Hepatocyte (in vitro differentiated cells): ENCODE data around the gene GTSE1.

Source experiments
- CTCF ChIP-seq: fragments of 200-600 bp; sonication (generic); IDR thresholded peaks from 2 replicates; pipeline ENCODE4 v1.5.1; 2016; ENCODE audit warnings: antibody characterized with exemption, mild to moderate bottlenecking; ENCODE audit not compliant: poor library complexity
- EZH2phosphoT487 ChIP-seq: fragments of 200-600 bp; sonication (generic); IDR thresholded peaks from one replicate; pipeline ENCODE4 v1.6.1; 2018; ENCODE audit warnings: antibody characterized with exemption, mild to moderate bottlenecking, low read depth, moderate library complexity; ENCODE audit not compliant: unreplicated experiment, severe bottlenecking

- TF ChIP-seq CTCF (no peak), EZH2phosphoT487 (no peak)
Observed at GRCh38 chr22:46272196-46272595, 24.5 kb upstream of the GTSE1 start.
